ENCODE results near the gene ZBTB16. TPM values are rescaled to one million over a fixed set of nuclear protein-coding genes. Genes with fewer than 3 reads are reported as not detected.

Gene ZBTB16
- total and polyA plus RNA-seq, 5 donors: 49.8 to 89.7 (median 75.5) TPM

DNA sequence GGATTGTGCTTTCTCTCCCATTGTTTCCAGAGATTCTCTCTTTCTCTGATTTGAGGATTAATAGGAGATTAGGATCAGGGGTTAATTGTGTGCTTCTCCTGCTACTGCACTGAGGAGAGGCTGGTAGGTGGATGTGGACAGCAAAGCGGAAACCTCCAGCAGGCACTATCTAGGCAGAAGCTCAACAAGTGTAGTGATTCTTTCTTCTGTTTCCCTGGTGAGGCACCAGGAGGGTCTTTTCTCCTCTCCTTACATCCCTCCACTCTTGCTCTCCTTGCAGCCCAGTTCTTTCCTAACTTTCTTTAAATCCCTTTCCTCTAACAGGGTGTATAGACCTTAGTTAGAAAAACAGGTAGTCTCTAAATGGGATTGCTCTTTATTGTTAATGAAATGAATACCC, 1.9 kb upstream of the ZBTB16 start:
- no peak for DNase-seq
- Histone ChIP-seq H3K27ac (ENCODE audit: low read length) (peak overlapping the region; percentile 48), H3K9me3 (ENCODE audit: control insufficient read depth, low read length) (no peaks in the 10 kb centered on the region), H3K4me1 (ENCODE audit: control insufficient read depth, insufficient read depth, low read length) (peaks cover 12% of the 10 kb centered on the region), H3K27me3 (ENCODE audit: control insufficient read depth, insufficient read depth) (no peaks in the 10 kb centered on the region), H3K4me3 (ENCODE audit: low read length) (no peak overlapping the region)
- ATAC-seq: no peak
- 80% methylated on average over 1 of the region's 1 CpG for WGBS
- intact Hi-C loops (cut with DNase I): no loop called here

DNA sequence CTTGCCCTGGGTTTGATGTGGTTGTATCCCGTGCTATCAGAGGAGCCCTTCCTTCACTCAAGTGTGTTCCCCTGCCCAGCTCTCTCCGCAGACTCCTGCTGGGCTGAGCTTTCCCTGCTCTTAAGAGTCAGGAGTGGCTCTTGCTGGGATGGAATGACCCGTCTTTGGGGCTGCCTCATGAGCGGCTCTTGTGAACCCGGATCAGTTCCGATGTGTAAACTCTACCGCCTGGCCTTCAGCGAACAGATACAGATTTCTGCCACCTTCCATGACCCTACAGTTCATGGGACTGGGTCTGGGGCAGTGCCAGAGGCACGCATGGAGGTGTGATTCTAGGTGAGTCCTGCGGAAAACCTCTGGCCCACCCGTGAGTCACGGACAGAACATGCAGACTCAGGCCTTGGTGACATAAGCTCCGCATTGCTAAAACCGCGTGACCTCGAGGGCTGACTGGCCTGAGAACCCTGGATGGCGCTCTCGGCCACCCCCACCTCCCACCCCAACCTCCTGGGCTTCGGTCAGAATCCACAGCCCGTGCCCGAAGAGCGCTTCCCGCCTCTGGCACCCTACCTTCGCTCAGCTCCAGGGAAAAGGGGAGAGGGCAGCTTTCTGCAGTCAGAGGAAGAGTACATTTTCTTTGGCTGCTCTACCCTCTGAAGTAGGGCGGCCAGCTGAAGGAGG, 1.3 kb upstream of the ZBTB16 start:
- intact Hi-C loops (cut with DNase I): no loop called here
- Histone ChIP-seq H3K4me1 (ENCODE audit: control insufficient read depth, insufficient read depth, low read length) (peaks cover 17% of the 10 kb centered on the region), H3K4me3 (ENCODE audit: low read length) (peak overlapping the region; percentile 98), H3K27ac (ENCODE audit: low read length) (peak overlapping the region; percentile 95), H3K27me3 (ENCODE audit: control insufficient read depth, insufficient read depth) (no peaks in the 10 kb centered on the region), H3K9me3 (ENCODE audit: control insufficient read depth, low read length) (no peaks in the 10 kb centered on the region)
- peak in 2 of 3 donors; percentile 55 to 71 for DNase-seq
- WGBS: 67% methylated on average over 25 of the region's 25 CpGs
- ATAC-seq: peak in 1 of 2 donors; percentile 21

DNA sequence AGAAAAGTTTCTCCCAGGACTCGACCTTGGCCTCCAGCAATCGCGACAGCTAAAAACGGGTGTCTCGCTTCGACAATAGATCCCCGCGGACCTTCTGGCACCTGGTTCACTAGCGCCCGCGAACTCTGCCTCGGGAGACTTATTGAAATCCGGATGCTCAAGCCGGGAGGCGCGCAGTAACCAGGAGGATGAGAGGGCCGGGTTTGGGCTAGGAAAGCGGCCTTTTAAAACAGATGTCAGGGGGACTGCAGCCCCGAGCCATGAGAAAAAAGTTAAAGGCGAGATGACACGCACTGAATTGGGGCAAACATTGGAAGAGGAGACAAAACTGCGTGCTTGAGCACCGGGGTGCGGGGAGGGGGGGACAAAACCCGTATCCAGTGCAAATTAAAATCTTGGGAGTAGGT, 637 bp upstream of the ZBTB16 start:
- Histone ChIP-seq H3K4me1 (ENCODE audit: control insufficient read depth, insufficient read depth, low read length) (peaks cover 23% of the 10 kb centered on the region), H3K27ac (ENCODE audit: low read length) (peak overlapping the region; percentile 95), H3K27me3 (ENCODE audit: control insufficient read depth, insufficient read depth) (no peaks in the 10 kb centered on the region), H3K9me3 (ENCODE audit: control insufficient read depth, low read length) (no peaks in the 10 kb centered on the region), H3K4me3 (ENCODE audit: low read length) (peak overlapping the region; percentile 98)
- DNase-seq (peak; percentile 59 to 81 (median 73)), ATAC-seq (peak in 1 of 2 donors; percentile 2)
- intact Hi-C loops (cut with DNase I): no loop called here
- 10% methylated on average over 25 of the region's 25 CpGs for WGBS

DNA sequence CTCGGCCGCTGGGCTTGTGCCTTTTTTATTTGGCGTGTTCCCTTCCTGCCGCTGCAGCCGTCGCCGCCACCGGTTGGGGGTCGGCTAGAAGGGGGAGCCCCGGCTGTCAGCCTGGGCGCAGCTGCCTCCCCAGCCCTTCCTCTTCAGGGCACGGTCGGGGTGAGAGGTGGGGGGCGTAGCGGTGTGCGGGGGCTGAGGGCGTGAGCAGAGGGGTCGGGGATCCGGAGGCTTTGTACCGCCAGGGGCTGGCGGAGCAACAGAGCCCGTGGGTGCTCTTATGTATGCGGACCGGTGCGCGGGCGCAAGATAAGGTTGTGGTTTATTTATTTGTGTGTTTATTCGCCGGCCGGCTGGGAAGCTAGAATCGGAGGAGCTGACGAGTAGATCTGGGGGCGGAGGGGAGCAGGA, 477 bp downstream of the ZBTB16 start:
- peak overlapping the region; percentile 98 for H3K4me3 ChIP-seq (ENCODE audit: low read length)
- peak overlapping the region; percentile 99 for H3K27ac ChIP-seq (ENCODE audit: low read length)
- intact Hi-C loops (cut with DNase I): loop anchor here (5.0 to 10.0 kb wide), 3 partner anchors 112 to 125 kb away; no protein-coding TSS in a partner anchor
- peak in 1 of 3 donors; percentile 77 for DNase-seq
- under 1% methylated on average over 33 of the region's 33 CpGs for WGBS
- peak; percentile 1 to 21 for ATAC-seq
- no peaks in the 10 kb centered on the region for H3K9me3 ChIP-seq (ENCODE audit: control insufficient read depth, low read length)
- peaks cover 33% of the 10 kb centered on the region for H3K4me1 ChIP-seq (ENCODE audit: control insufficient read depth, insufficient read depth, low read length)
- H3K27me3 ChIP-seq (ENCODE audit: control insufficient read depth, insufficient read depth): no peaks in the 10 kb centered on the region

DNA sequence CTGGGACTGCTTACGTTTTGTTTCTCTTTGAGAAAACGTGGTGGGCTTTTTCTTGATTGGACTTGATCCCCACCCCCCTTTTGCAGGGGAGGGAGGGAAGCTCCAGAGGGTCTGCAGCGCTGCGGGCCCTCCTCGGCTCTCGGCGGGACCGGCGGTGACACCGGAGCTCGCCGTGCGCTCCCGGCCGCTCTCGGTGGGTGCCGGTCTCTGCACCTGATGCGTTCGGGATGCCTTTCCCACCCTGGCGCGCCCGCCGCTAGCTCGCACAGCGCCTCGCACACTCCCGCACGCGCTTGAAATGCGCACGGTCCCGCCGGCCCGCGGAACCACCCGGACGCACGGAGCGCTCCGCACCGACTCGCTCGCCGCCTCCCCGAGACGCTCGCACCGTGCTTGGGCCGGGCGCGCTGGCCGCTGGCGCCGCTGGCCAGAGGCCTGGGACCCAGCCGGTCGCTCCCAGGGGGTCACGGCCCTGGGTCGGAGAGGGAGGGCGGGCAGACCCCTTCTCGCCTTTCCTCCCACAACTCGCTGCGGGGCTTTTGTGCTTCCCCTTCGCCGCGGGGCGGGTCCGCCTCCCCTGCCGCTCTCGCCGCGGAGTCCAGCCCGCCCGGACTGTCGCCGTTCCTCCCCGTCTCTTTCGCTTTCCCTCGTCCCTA, 1.0 kb downstream of the ZBTB16 start:
- no peaks in the 10 kb centered on the region for H3K27me3 ChIP-seq (ENCODE audit: control insufficient read depth, insufficient read depth)
- under 1% methylated on average over 78 of the region's 78 CpGs for WGBS
- ATAC-seq (peak; percentile 4 to 13), DNase-seq (peak; percentile 52 to 78 (median 76))
- peak overlapping the region; percentile 98 for H3K4me3 ChIP-seq (ENCODE audit: low read length)
- intact Hi-C loops (cut with DNase I): loop anchor here (5.0 to 10.0 kb wide), 3 partner anchors 112 to 124 kb away; no protein-coding TSS in a partner anchor
- no peaks in the 10 kb centered on the region for H3K9me3 ChIP-seq (ENCODE audit: control insufficient read depth, low read length)
- H3K27ac ChIP-seq (ENCODE audit: low read length): peak overlapping the region; percentile 99
- H3K4me1 ChIP-seq (ENCODE audit: control insufficient read depth, insufficient read depth, low read length): peaks cover 39% of the 10 kb centered on the region

DNA sequence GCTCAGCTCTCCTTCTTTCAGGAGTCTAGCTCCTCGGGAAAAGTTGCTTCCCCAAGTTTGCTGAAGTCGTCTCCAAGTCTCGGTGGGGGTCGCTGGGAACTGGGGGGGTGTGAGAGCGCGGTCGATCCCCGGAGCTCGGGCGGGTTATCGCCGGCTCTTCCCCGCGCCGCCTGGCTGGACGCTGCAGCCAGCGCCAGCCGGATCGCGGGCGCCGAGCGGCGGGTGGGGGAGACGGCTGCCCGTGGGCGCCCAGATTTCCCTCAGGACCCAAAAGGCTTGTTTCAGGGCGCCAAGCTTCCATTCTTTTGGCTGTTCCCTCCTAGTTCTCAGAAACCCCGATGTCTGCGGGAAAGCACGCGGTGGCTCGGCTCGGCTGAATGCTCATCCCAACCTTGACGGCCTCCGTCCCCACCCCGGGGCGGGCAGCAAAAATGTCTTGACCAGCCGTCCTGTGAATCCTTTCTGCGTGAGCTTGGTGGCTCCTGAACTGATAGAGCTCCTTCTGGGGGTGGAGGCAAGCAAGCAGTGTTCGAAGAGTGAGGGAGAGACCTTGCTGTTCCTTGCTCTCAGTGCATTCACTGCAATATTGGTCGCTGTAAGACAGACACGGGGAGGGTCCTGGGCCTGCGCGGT, 1.7 kb downstream of the ZBTB16 start:
- H3K4me1 ChIP-seq (ENCODE audit: control insufficient read depth, insufficient read depth, low read length): peaks cover 43% of the 10 kb centered on the region
- peak; percentile 0 to 1 for ATAC-seq
- peak overlapping the region; percentile 98 for H3K4me3 ChIP-seq (ENCODE audit: low read length)
- H3K9me3 ChIP-seq (ENCODE audit: control insufficient read depth, low read length): no peaks in the 10 kb centered on the region
- no peaks in the 10 kb centered on the region for H3K27me3 ChIP-seq (ENCODE audit: control insufficient read depth, insufficient read depth)
- intact Hi-C loops (cut with DNase I): loop anchor here (5.0 to 10.0 kb wide), 3 partner anchors 111 to 124 kb away; no protein-coding TSS in a partner anchor
- peak; percentile 49 to 75 (median 62) for DNase-seq
- H3K27ac ChIP-seq (ENCODE audit: low read length): peak overlapping the region; percentile 99
- WGBS: 2% methylated on average over 45 of the region's 45 CpGs

DNA sequence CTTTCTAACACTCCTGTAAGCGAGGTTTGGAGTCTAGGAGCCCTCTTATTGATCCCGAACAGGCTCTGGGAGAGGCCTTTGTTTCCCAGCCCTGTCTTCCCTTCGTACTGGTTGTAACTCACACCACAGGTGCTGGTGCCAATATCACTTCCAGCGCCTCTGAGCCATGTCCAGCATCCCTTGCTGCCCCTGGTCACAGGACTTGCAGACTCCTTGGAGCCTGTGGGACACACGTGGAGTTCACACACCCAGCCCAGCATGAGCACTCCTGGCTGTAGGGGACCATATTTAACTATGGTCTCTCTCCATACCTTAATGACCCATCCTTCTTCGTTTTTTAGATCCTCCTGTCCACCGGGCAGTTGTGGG, 2.2 kb downstream of the ZBTB16 start:
- H3K9me3 ChIP-seq (ENCODE audit: control insufficient read depth, low read length): no peaks in the 10 kb centered on the region
- H3K4me1 ChIP-seq (ENCODE audit: control insufficient read depth, insufficient read depth, low read length): peaks cover 44% of the 10 kb centered on the region
- ATAC-seq (peak; percentile 1 to 3), DNase-seq (peak in 2 of 3 donors; percentile 37 to 81)
- no peaks in the 10 kb centered on the region for H3K27me3 ChIP-seq (ENCODE audit: control insufficient read depth, insufficient read depth)
- peak overlapping the region; percentile 99 for H3K27ac ChIP-seq (ENCODE audit: low read length)
- intact Hi-C loops (cut with DNase I): loop anchor here (5.0 to 10.0 kb wide), 3 partner anchors 111 to 123 kb away; no protein-coding TSS in a partner anchor
- WGBS: 33% methylated on average over 7 of the region's 7 CpGs
- peak overlapping the region; percentile 98 for H3K4me3 ChIP-seq (ENCODE audit: low read length)

DNA sequence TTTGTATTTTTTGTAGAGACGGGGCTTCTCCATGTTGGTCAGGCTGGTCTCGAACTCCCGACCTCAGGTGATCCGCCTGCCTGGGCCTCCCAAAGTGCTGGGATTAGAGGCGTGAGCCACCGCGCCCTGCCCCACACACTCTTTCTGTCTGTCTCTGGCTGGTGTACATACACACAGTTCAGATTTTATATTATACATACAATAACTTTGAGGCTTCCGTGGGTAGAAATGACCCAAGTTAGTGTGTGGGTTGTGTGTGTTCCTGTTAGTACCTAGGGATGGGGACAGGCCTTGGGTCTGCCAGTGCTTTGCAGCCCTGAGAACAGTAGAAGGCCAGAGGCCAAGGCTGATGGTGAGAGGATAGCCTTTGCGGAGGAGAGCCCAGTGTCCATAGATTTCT, 2.8 kb downstream of the ZBTB16 start:
- 94% methylated on average over 9 of the region's 9 CpGs for WGBS
- intact Hi-C loops (cut with DNase I): loop anchor here (5.0 to 10.0 kb wide), 3 partner anchors 110 to 123 kb away; no protein-coding TSS in a partner anchor
- H3K9me3 ChIP-seq (ENCODE audit: control insufficient read depth, low read length): no peaks in the 10 kb centered on the region

DNA sequence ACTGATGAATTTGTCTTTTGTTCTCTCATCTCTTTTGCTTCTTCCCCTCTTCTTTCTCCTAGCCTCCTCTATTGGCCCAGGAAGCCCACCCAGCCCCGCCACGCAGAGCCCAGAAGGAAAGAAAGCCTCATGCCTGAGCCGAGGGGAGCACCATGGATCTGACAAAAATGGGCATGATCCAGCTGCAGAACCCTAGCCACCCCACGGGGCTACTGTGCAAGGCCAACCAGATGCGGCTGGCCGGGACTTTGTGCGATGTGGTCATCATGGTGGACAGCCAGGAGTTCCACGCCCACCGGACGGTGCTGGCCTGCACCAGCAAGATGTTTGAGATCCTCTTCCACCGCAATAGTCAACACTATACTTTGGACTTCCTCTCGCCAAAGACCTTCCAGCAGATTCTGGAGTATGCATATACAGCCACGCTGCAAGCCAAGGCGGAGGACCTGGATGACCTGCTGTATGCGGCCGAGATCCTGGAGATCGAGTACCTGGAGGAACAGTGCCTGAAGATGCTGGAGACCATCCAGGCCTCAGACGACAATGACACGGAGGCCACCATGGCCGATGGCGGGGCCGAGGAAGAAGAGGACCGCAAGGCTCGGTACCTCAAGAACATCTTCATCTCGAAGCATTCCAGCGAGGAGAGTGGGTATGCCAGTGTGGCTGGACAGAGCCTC, 3.8 kb downstream of the ZBTB16 start:
- Histone ChIP-seq H3K9me3 (ENCODE audit: control insufficient read depth, low read length) (no peaks in the 10 kb centered on the region), H3K27me3 (ENCODE audit: control insufficient read depth, insufficient read depth) (no peaks in the 10 kb centered on the region), H3K27ac (ENCODE audit: low read length) (no peak overlapping the region), H3K4me1 (ENCODE audit: control insufficient read depth, insufficient read depth, low read length) (peaks cover 51% of the 10 kb centered on the region), H3K4me3 (ENCODE audit: low read length) (peak overlapping the region; percentile 41)
- ATAC-seq: no peak
- 90% methylated on average over 26 of the region's 26 CpGs for WGBS
- intact Hi-C loops (cut with DNase I): loop anchor here (5.0 to 10.0 kb wide), 3 partner anchors 109 to 122 kb away; no protein-coding TSS in a partner anchor
- DNase-seq: peak; percentile 63 to 86 (median 67)

More for the DNA sequence above, 2.8 kb downstream of the ZBTB16 start:
- ATAC-seq (no peak), DNase-seq (no peak)
- peaks cover 48% of the 10 kb centered on the region for H3K4me1 ChIP-seq (ENCODE audit: control insufficient read depth, insufficient read depth, low read length)
- H3K27me3 ChIP-seq (ENCODE audit: control insufficient read depth, insufficient read depth): no peaks in the 10 kb centered on the region
- H3K4me3 ChIP-seq (ENCODE audit: low read length): peak overlapping the region; percentile 41
- peak overlapping the region; percentile 64 for H3K27ac ChIP-seq (ENCODE audit: low read length)

DNA sequence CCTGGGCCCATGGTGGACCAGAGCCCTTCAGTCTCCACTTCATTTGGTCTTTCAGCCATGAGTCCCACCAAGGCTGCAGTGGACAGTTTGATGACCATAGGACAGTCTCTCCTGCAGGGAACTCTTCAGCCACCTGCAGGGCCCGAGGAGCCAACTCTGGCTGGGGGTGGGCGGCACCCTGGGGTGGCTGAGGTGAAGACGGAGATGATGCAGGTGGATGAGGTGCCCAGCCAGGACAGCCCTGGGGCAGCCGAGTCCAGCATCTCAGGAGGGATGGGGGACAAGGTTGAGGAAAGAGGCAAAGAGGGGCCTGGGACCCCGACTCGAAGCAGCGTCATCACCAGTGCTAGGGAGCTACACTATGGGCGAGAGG, 4.3 kb downstream of the ZBTB16 start:
- H3K27me3 ChIP-seq (ENCODE audit: control insufficient read depth, insufficient read depth): no peaks in the 10 kb centered on the region
- intact Hi-C loops (cut with DNase I): loop anchor here (5.0 to 10.0 kb wide), 3 partner anchors 108 to 121 kb away; no protein-coding TSS in a partner anchor
- ATAC-seq: no peak
- H3K4me3 ChIP-seq (ENCODE audit: low read length): no peak overlapping the region
- no peaks in the 10 kb centered on the region for H3K9me3 ChIP-seq (ENCODE audit: control insufficient read depth, low read length)
- 95% methylated on average over 8 of the region's 8 CpGs for whole genome bisulfite sequencing
- H3K4me1 ChIP-seq (ENCODE audit: control insufficient read depth, insufficient read depth, low read length): peaks cover 54% of the 10 kb centered on the region
- H3K27ac ChIP-seq (ENCODE audit: low read length): no peak overlapping the region
- DNase-seq: no peak
